Stomach (tissue), 9 donors: ENCODE results near the gene ABCC5. TPM values are rescaled to one million over a fixed set of nuclear protein-coding genes. Genes with fewer than 3 reads are reported as not detected.

Experiments
- DNase-seq, 2 donors: peaks; one replicate each; pipeline versions ENCODE4 v3.0.0 to v3.0.0-alpha.2; 2013 to 2019
- H3K27ac ChIP-seq, 5 donors: fragments of 200-600 bp in 4 of 5; sonication (generic) in 4 of 5; one replicate each; pipeline ENCODE4 v1.5.1; 2013 to 2019; ENCODE audit warnings: mild to moderate bottlenecking in 1 of 5, moderate library complexity in 1 of 5
- H3K27me3 ChIP-seq, 3 donors: fragments of 200-600 bp; sonication (generic); one replicate each; pipeline ENCODE4 v1.5.1; 2017 to 2019; ENCODE audit warnings: mixed run types in 1 of 3
- H3K36me3 ChIP-seq, 4 donors: fragments of 200-600 bp; sonication (generic); 1 replicate in 3 of 4; 2 replicates in 1 of 4; pipeline ENCODE4 v1.5.1; 2016 to 2019
- H3K4me1 ChIP-seq, 4 donors: fragments of 200-600 bp; sonication (generic); one replicate each; pipeline ENCODE4 v1.5.1; 2016 to 2019
- H3K4me3 ChIP-seq, 4 donors: fragments of 200-600 bp; sonication (generic) in 3 of 4; one replicate each; pipeline ENCODE4 v1.5.1; 2016 to 2019; ENCODE audit warnings: mild to moderate bottlenecking in 1 of 4
- H3K9me3 ChIP-seq, 4 donors: fragments of 200-600 bp; sonication (generic); one replicate each; pipeline ENCODE4 v1.5.1; 2016 to 2019
- CTCF ChIP-seq, 7 experiments: fragments of 450-650 bp in 4 of 7; fragments of 200-600 bp in 3 of 7; sonication (generic) in 3 of 7; IDR thresholded peaks; one replicate each; pipeline ENCODE4 v1.5.1; 2016 to 2019; ENCODE audit warnings: antibody characterized with exemption in 7 of 7, control low read depth in 2 of 7, mild to moderate bottlenecking in 1 of 7
- EP300 ChIP-seq: sonication (generic); formaldehyde crosslinking; IDR thresholded peaks from one replicate; pipeline ENCODE4 v1.6.1; 2017; ENCODE audit warnings: antibody characterized with exemption
- POLR2A ChIP-seq, 4 donors: fragments of 450-650 bp; IDR thresholded peaks; one replicate each; pipeline ENCODE4 v1.6.1; 2016; ENCODE audit warnings: antibody characterized with exemption in 4 of 4, control low read depth in 2 of 4, mild to moderate bottlenecking in 1 of 4, moderate library complexity in 1 of 4
- POLR2AphosphoS5 ChIP-seq, 3 donors: sonication (generic); formaldehyde crosslinking; IDR thresholded peaks; one replicate each; pipeline ENCODE4 v1.6.1; 2016; ENCODE audit warnings: antibody characterized with exemption in 3 of 3
- WGBS, 5 donors: extraction: QIAGEN DNeasy Blood & Tissue Kit in 3 of 5; methylation state at CpG; one replicate each; pipeline versions ENCODE4 v1.1.5 to v1.1.7; 2013 to 2018; 5-methylcytosine and 5-hydroxymethylcytosine counted together
- intact Hi-C: fragments of 100-400 bp; cut with DNase I; formaldehyde crosslinking; loops from one replicate; pipeline ENCODE4 v1.15.1; 2023; ENCODE audit warnings: low total_unique reads
- polyA plus RNA-seq, 3 donors: library from polyadenylated mRNA; stranded (reverse); fragments of 200-250 nt; gene quantifications; one replicate each; pipeline ENCODE4 v1.2.3, GENCODE V29; 2013
- total RNA-seq, 5 donors: library from RNA; depleted of rRNA; stranded (reverse); fragments of >200 nt; gene quantifications; one replicate each; pipeline versions ENCODE4 v1.1.0 to v1.2.3, GENCODE V29; 2014 to 2016
- donor health status: healthy with polysubstance abuse.
- donor health status: Bipolar disorder and iron deficiency.
- donor health status: healthy.

ABCC5 gene
- total and polyA plus RNA-seq, 8 donors: 16.6 to 241 (median 78.3) TPM

DNA sequence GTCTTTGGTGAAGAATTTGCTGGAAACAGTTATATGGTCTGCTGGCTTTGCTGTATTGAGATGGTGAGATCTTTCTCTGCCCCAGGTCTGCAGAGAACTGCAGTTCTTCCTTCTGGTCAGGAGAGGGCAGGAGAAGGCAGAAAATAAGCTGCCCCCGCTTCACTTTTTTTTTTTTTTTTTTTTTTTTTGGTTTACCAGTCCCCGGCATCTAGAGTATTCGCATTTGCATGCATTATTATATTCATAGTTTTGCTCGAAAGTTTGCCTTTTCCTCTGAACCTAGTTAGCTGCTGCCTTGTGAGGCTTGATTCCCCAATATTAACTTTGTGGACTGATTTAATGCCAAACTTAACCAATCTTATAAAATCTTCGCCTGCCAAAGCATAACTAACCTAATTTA, 122.4 kb downstream of the ABCC5 start:
- no peak overlapping the region for H3K4me3 ChIP-seq
- H3K36me3 ChIP-seq: no peaks in the 10 kb centered on the region
- peaks cover 0 to 38% (median 0%) of the 10 kb centered on the region in 3 donors for H3K27me3 ChIP-seq
- H3K27ac ChIP-seq: no peak overlapping the region
- no peaks in the 10 kb centered on the region for H3K9me3 ChIP-seq
- TF ChIP-seq CTCF (IDR thresholded peaks at IDR 0.05) (peak in 5 of 7 experiments; percentile 68 to 90 (median 76)), POLR2A (IDR thresholded peaks at IDR 0.05) (no peak)
- WGBS, 5 donors: 18 to 21% (median 19%) methylated on average over 5 of the region's 5 CpGs
- peak in 1 of 2 donors; percentile 66 for DNase-seq
- H3K4me1 ChIP-seq: no peaks in the 10 kb centered on the region
- intact Hi-C loops: loop anchor here (5.0 to 10.0 kb wide), 3 partner anchors 122 to 340 kb away; partner anchors contain the start of genes ABCC5 and EIF2B5

GRCh38 chr3:183892610-183893214, 125.0 kb downstream of the ABCC5 start:
- H3K4me1 ChIP-seq: no peaks in the 10 kb centered on the region
- intact Hi-C loops: loop anchor here (10.0 kb wide), 2 partner anchors 242 to 342 kb away; partner anchors contain the start of gene EIF2B5
- H3K4me3 ChIP-seq: no peak overlapping the region
- no peaks in the 10 kb centered on the region for H3K36me3 ChIP-seq
- peaks cover 0 to 31% (median 0%) of the 10 kb centered on the region in 3 donors for H3K27me3 ChIP-seq
- no peak overlapping the region for H3K27ac ChIP-seq
- 47 to 56% (median 54%) methylated on average over 9 of the region's 9 CpGs for WGBS, 5 donors
- no peaks in the 10 kb centered on the region for H3K9me3 ChIP-seq
- DNase-seq: no peak
- TF ChIP-seq EP300 (no peak), POLR2AphosphoS5 (IDR thresholded peaks at IDR 0.05) (no peak), CTCF (IDR thresholded peaks at IDR 0.05) (no peak), POLR2A (IDR thresholded peaks at IDR 0.05) (no peak)

- intact Hi-C loops: no loop called here
- Histone ChIP-seq H3K4me1 (peaks cover 13 to 41% (median 24%) of the 10 kb centered on the region in 4 donors), H3K27me3 (peaks cover 0 to under 1% (median 0%) of the 10 kb centered on the region in 3 donors), H3K9me3 (no peaks in the 10 kb centered on the region), H3K36me3 (no peaks in the 10 kb centered on the region), H3K4me3 (no peak overlapping the region), H3K27ac (no peak overlapping the region)
- DNase-seq: no peak
- WGBS, 5 donors: 91 to 96% (median 94%) methylated on average over 10 of the region's 10 CpGs
- TF ChIP-seq POLR2AphosphoS5 (IDR thresholded peaks at IDR 0.05) (no peak), POLR2A (IDR thresholded peaks at IDR 0.05) (no peak), CTCF (IDR thresholded peaks at IDR 0.05) (no peak), EP300 (no peak)
Observed at GRCh38 chr3:183885766-183886165, 131.9 kb downstream of the ABCC5 start.

DNA sequence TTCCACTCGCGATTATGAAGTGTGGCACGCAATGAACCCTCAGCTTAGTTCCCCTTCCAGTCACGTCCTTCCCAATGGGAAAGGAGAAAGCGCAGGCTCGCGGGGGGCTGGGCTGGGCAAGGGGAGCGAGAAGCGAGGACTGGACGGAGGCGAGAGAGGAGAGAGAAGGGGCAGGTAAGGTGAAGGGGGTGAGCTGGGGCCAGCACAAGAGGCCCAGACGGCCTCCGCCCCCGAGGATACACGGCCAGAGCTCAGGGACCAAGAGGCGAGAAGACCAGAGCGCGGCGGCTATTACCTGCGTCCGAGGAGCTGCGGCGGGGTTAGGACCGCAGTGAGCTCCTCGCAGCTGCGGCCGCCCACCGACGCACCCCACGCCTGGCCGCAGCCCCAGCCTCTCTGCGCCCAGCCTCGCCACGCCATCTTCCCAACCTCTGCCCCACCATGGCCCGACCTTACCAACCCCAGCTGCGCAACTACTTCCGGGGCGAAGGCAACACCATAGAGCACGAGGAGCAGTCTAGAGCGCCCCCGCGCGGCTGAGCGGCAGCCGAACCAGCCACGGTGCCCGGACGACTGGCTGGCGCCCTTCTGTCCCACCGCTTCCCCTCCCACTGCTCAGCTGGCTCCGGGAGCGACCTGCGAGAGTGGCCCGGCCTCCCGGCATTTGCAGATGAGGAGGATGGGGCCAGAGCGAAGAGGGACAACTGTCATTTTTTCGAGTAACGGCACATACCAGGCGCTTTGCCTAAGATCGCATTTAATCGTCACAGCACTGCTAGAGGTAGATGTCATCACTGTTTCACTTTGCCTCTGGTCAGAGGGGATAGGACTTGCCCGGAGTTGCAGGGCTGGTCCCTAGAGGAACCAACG, 133.0 kb downstream of the ABCC5 start, which contains the start of gene PARL:
PARL (minus strand) TSS at position 454 of the 870 bp plus-strand sequence; CDS start at position 420, 34 bp downstream.
- Histone ChIP-seq H3K27me3 (no peaks in the 10 kb centered on the region), H3K4me1 (peaks cover 13 to 52% (median 24%) of the 10 kb centered on the region in 4 donors), H3K36me3 (peaks cover 0 to 4% (median 0%) of the 10 kb centered on the region in 4 donors), H3K4me3 (peak within 1 kb of the TSS; percentile 87 to 99 (median 92)), H3K9me3 (no peaks in the 10 kb centered on the region), H3K27ac (peak within 1 kb of the TSS; percentile 79 to 89 (median 82))
- DNase-seq: peak; percentile 97 to 98
- intact Hi-C loops: no loop called here
- TF ChIP-seq POLR2A (IDR thresholded peaks at IDR 0.05) (no peak), POLR2AphosphoS5 (IDR thresholded peaks at IDR 0.05) (peak; percentile 80 to 94 (median 87)), CTCF (IDR thresholded peaks at IDR 0.05) (peak in 6 of 7 experiments; percentile 20 to 96 (median 92))
- 0 to 1% (median 1%) methylated on average over 51 to 63 of the region's 63 CpGs for WGBS, 5 donors
